ENCODE data around the gene ZNF264.

DNA sequence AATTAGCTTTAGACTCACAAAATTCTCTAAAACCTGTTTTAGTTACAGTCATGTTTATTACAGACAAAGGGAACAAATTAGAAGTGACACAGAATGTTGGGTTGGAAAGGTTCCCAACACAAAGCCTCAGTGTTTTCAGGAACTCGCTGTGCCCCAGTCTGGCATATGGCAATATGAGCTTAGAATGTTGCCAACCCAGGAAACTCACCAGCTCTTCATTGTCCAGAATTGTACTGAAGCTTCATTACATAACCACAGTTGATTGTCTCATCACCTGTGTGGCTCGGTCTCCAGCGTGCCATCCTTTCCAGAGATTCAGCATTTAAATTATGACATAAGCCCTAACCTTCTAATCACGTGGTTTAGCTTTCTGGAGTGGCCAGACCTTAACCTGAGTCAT is 19.1 kb downstream of the ZNF264 start:
- TF ChIP-seq, protein P1, sequence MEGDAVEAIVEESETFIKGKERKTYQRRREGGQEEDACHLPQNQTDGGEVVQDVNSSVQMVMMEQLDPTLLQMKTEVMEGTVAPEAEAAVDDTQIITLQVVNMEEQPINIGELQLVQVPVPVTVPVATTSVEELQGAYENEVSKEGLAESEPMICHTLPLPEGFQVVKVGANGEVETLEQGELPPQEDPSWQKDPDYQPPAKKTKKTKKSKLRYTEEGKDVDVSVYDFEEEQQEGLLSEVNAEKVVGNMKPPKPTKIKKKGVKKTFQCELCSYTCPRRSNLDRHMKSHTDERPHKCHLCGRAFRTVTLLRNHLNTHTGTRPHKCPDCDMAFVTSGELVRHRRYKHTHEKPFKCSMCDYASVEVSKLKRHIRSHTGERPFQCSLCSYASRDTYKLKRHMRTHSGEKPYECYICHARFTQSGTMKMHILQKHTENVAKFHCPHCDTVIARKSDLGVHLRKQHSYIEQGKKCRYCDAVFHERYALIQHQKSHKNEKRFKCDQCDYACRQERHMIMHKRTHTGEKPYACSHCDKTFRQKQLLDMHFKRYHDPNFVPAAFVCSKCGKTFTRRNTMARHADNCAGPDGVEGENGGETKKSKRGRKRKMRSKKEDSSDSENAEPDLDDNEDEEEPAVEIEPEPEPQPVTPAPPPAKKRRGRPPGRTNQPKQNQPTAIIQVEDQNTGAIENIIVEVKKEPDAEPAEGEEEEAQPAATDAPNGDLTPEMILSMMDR (IDR thresholded peaks at IDR 0.05; ENCODE audit: insufficient read depth, low read length), result no peak
- TF ChIP-seq POLR2AphosphoS5 (IDR thresholded peaks at IDR 0.05; ENCODE audit: low read depth) (no peak), GABPA (IDR thresholded peaks at IDR 0.05; ENCODE audit: low read depth) (no peak), SPI1 (IDR thresholded peaks at IDR 0.05; ENCODE audit: borderline replicate concordance, low read depth) (no peak)
- TF ChIP-seq, protein P2, sequence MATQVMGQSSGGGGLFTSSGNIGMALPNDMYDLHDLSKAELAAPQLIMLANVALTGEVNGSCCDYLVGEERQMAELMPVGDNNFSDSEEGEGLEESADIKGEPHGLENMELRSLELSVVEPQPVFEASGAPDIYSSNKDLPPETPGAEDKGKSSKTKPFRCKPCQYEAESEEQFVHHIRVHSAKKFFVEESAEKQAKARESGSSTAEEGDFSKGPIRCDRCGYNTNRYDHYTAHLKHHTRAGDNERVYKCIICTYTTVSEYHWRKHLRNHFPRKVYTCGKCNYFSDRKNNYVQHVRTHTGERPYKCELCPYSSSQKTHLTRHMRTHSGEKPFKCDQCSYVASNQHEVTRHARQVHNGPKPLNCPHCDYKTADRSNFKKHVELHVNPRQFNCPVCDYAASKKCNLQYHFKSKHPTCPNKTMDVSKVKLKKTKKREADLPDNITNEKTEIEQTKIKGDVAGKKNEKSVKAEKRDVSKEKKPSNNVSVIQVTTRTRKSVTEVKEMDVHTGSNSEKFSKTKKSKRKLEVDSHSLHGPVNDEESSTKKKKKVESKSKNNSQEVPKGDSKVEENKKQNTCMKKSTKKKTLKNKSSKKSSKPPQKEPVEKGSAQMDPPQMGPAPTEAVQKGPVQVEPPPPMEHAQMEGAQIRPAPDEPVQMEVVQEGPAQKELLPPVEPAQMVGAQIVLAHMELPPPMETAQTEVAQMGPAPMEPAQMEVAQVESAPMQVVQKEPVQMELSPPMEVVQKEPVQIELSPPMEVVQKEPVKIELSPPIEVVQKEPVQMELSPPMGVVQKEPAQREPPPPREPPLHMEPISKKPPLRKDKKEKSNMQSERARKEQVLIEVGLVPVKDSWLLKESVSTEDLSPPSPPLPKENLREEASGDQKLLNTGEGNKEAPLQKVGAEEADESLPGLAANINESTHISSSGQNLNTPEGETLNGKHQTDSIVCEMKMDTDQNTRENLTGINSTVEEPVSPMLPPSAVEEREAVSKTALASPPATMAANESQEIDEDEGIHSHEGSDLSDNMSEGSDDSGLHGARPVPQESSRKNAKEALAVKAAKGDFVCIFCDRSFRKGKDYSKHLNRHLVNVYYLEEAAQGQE (IDR thresholded peaks at IDR 0.05; ENCODE audit: insufficient replicate concordance, low read depth), result no peak
